HepG2 (cell line): ENCODE data around the gene SLC16A3. TPM values are rescaled to one million over a fixed set of nuclear protein-coding genes. Genes with fewer than 3 reads are reported as not detected.
A peak's percentile ranks its signal among the peaks of the same experiment; 100 is the strongest.

Experiments used
- ARHGAP35 ChIP-seq: sonication (generic); formaldehyde crosslinking; IDR thresholded peaks from 2 replicates; pipeline ENCODE4 v1.9.0; 2022; ENCODE audit warnings: mild to moderate bottlenecking, inconsistent platforms, moderate library complexity, missing genetic modification reagents, borderline replicate concordance
- ATF6 ChIP-seq: sonication (generic); formaldehyde crosslinking; conservative IDR thresholded peaks from 2 replicates; pipeline ENCODE4 v1.4.0; 2020; ENCODE audit warnings: missing genetic modification reagents
- FOXC1 ChIP-seq: sonication (generic); formaldehyde crosslinking; IDR thresholded peaks from 2 replicates; pipeline ENCODE4 v1.8.0; 2022; ENCODE audit warnings: mild to moderate bottlenecking, missing genetic modification reagents, borderline replicate concordance
- HNF4A ChIP-seq: sonication (generic); formaldehyde crosslinking; IDR thresholded peaks from 2 replicates; pipeline ENCODE4 v1.4.0; 2020; ENCODE audit warnings: missing genetic modification reagents
- MAFF ChIP-seq: IDR thresholded peaks from 2 replicates; pipeline ENCODE4 v1.6.1; 2011; ENCODE audit warnings: low read depth, low read length, improper control_type of control experiment
- MYPOP ChIP-seq: sonication (generic); formaldehyde crosslinking; IDR thresholded peaks from 2 replicates; pipeline ENCODE4 v1.8.1; 2023; ENCODE audit warnings: mild to moderate bottlenecking, moderate library complexity, missing genetic modification reagents
- NFATC3 ChIP-seq: sonication (generic); formaldehyde crosslinking; IDR thresholded peaks from 2 replicates; pipeline ENCODE4 v1.5.1; 2020; ENCODE audit warnings: mild to moderate bottlenecking, missing genetic modification reagents
- TRIM24 ChIP-seq: sonication (generic); formaldehyde crosslinking; IDR thresholded peaks from 2 replicates; pipeline ENCODE4 v1.8.0; 2022; ENCODE audit warnings: mild to moderate bottlenecking, missing genetic modification reagents
- ZFYVE20 ChIP-seq: sonication (generic); formaldehyde crosslinking; IDR thresholded peaks from 2 replicates; pipeline ENCODE4 v1.8.0; 2023; ENCODE audit warnings: low read depth, mild to moderate bottlenecking, moderate library complexity, missing genetic modification reagents, borderline replicate concordance
- ZHX2 ChIP-seq, 2 experiments: sonication (generic) in 1 of 2; formaldehyde crosslinking in 1 of 2; IDR thresholded peaks; 2 replicates each; pipeline versions ENCODE4 v1.6.1 to v1.9.0; 2014 to 2022; ENCODE audit warnings: antibody characterized with exemption in 1 of 2, borderline replicate concordance in 1 of 2, inconsistent platforms in 1 of 2, low read depth in 1 of 2, missing genetic modification reagents in 1 of 2
- ZNF124 ChIP-seq: sonication (generic); formaldehyde crosslinking; IDR thresholded peaks from 2 replicates; pipeline ENCODE4 v1.4.0; 2020; ENCODE audit warnings: missing genetic modification reagents
- ZNF282 ChIP-seq: fragments of 450-650 bp; IDR thresholded peaks from 2 replicates; pipeline ENCODE4 v1.6.1; 2018; ENCODE audit not compliant: partially characterized antibody
- ZNF674 ChIP-seq: sonication (generic); formaldehyde crosslinking; IDR thresholded peaks from 2 replicates; pipeline ENCODE4 v1.5.0; 2020; ENCODE audit warnings: low read depth, mild to moderate bottlenecking, missing genetic modification reagents
- ZNF687 ChIP-seq: sonication (generic); formaldehyde crosslinking; IDR thresholded peaks from 2 replicates; pipeline ENCODE4 v1.5.1; 2020; ENCODE audit warnings: mild to moderate bottlenecking, missing genetic modification reagents, moderate library complexity
- polyA plus RNA-seq, 8 experiments: library from polyadenylated mRNA; depleted of rRNA in 3 of 8; stranded (reverse) in 7 of 8; unstranded in 1 of 8; fragments of >200 nt; fragmentation: Illumina TruSeq in 4 of 8; extraction: Trizol in 4 of 8; gene quantifications; 2 replicates each; pipeline versions ENCODE4 v1.2.1 to v1.2.3, GENCODE V29; 2011 to 2016; ENCODE audit warnings: low read depth in 4 of 8, missing spikeins in 1 of 8, mixed read lengths in 1 of 8; ENCODE audit not compliant: insufficient read depth in 1 of 8
- total RNA-seq, 5 experiments: library from RNA; depleted of rRNA; stranded (reverse); fragments of >200 nt; fragmentation: Illumina TruSeq; extraction: Trizol; gene quantifications; 2 replicates each; pipeline ENCODE4 v1.2.3, GENCODE V29; 2016; ENCODE audit warnings: low read depth in 1 of 5

Gene SLC16A3
- total and polyA plus RNA-seq, 2 of the 13 experiments (the other 11 are each of a cell fraction or from before 2014, with no cell fraction given) = 242 to 349 TPM

GRCh38 chr17:82269138-82269881 is 40.5 kb downstream of the SLC16A3 start (continued):
- TF ChIP-seq ATF6 = no peak
- TF ChIP-seq ZFYVE20 = no peak
- TF ChIP-seq FOXC1 (CRISPR knock-in tag) = no peak
- TF ChIP-seq HNF4A (CRISPR knock-in tag) = peak; percentile 75
- no peak for TF ChIP-seq ZHX2 (IDR thresholded peaks at IDR 0.05; ENCODE audit: low read depth)
- no peak for TF ChIP-seq ZHX2 (CRISPR knock-in tag; IDR thresholded peaks at IDR 0.05; ENCODE audit: borderline replicate concordance)
- peak; percentile 48 for TF ChIP-seq ZNF687 (CRISPR knock-in tag)
- 0 out of 2 replicates have a peak, but pooled peaks have one; percentile 18 for TF ChIP-seq MAFF
- TF ChIP-seq NFATC3 (CRISPR knock-in tag) = no peak
- no peak for TF ChIP-seq ZNF282
- no peak for TF ChIP-seq ZNF124 (CRISPR knock-in tag)
- TF ChIP-seq TRIM24 (CRISPR knock-in tag) = no peak
- no peak for TF ChIP-seq MYPOP (CRISPR knock-in tag)
- no peak for TF ChIP-seq ZNF674 (CRISPR knock-in tag)
- TF ChIP-seq ARHGAP35 (CRISPR knock-in tag) = 0 out of 2 replicates have a peak, but pooled peaks have one; percentile 19
